Measurements from ENCODE around the gene SLC5A10.
"Not testable (repeated sequence)": the region's sequence is repeated elsewhere in the genome, so short reads cannot be mapped to it uniquely, and the experiment has no call there.

The SLC5A10 gene

DNA sequence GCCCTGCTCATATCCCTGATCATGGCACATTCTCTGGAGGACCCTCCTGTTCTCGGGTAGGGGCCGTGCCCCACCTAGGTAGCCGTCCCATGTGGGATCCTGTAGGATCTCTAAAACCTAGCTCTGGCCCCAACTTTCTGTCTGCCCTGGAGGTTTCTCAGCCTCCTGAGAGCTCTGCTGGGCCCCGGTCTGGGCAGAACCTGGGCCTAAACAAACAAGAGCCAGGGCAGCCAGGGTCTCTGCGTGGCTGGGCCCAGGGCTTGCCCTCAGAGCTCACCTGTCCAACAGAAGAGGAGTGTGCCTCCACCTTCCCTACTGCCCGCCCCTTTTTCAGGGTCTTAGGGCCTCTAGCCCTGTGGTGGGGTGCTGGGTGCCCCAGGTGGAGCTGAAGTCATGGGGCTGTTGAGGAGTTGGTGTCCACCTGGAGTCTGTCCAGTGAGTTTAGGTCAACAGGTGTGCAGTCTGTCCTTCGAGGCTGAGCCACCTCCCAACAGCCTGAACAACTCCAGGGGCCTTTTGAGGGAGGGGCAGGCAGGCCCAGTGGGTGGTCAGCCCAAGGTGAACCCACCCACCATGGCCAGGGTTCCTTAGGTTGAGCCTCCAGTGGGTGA, 69.2 kb downstream of the SLC5A10 start:
- DNase-seq = not testable (repeated sequence)

GRCh38 chr17:19021622-19022083, 69.7 kb downstream of the SLC5A10 start:
- no peak for DNase-seq

- DNase-seq = no peak
Observed at GRCh38 chr17:19022128-19022527, 70.2 kb downstream of the SLC5A10 start.

- no peak for DNase-seq
Observed at GRCh38 chr17:19022747-19023146, 70.8 kb downstream of the SLC5A10 start.

DNA sequence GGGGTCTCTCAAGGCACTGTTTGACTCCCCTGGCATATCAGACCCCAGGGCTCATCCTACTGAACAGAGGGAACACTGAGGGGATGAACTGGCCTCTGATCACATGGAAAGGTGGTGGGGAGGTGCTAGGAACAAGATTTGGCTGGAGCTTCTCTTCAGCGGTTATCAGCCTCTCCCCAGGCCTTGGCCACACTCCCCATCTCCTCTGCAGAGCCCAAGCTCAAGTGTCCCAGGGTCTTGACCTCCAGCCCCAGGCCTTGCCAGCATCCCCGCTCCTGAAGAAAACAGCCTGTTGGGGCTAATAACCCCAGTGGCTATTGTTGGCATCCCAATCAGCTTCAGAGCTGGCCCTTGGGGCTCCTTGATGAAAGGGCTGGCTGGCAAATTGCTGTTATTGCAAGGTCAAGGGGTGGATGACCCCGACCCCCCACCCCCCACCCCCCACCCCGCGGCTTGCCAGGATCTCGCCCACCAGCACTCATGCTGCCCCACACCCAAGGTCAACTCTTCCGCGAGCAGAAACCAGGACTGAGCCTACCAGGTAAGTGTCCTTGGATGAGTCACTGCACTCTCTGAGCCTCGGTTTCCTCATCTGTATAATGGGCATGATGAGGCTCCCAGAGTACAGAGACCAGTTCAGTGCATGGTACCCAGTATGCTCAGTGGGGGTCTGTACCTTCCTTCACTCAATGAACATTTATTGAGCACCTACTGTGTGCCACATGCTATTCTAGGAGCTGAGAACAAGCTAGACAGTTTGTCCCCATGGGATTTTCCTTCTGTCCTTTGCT, 71.4 kb downstream of the SLC5A10 start:
- DNase-seq = no peak

DNA sequence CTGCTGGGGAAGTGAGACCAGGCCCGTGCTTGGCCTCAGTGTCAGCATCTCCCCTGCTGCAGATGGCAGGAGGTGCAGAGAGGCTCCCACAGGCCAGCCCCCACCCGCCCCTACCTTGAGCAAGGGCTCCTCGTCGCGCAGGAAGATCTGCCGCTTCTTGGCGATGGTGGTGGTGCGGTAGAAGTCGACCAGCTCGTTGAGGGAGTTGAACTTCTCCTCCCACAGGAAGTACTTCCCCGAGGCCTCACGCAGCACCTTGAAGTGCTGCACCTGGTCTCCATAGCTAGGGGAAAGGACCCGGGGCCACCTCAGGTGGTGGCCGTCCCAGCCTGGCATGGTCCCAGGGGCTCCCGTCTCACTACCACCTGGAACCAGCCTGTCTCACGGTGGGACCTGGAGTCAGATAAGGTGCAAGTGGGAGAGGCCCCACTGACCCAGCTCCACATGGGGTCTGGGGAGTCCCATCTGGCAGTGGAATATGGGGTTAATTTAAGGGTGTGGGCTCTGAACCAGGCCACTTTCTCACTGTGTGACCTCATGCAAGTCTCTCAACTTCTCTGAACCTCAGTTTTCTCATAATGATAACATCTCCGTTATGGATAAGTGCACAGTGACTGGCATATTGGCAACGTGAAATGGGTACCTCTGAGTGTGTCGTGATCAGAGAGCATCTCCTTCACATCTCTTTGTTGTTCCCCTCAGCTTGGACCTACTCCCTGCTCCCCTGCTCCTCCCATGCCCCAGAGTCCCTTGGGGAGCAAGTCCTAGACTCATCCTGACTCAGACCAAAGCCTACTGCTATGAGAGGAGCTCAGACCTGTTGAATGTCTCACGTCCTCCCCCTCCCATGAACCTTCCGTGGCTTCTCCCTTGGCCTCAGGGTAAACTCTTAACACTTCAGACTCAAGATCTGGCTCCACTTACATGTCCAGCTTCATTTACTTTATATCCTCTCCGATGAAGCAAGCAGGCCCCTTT, 72.4 kb downstream of the SLC5A10 start:
- DNase-seq = no peak

- not testable (repeated sequence) for DNase-seq
Observed at GRCh38 chr17:19028671-19029070, 76.7 kb downstream of the SLC5A10 start.

GRCh38 chr17:19029740-19030139, 77.8 kb downstream of the SLC5A10 start:
- DNase-seq = not testable (repeated sequence)

GRCh38 chr17:19030771-19031449, 78.9 kb downstream of the SLC5A10 start:
- DNase-seq = not testable (repeated sequence)

DNA sequence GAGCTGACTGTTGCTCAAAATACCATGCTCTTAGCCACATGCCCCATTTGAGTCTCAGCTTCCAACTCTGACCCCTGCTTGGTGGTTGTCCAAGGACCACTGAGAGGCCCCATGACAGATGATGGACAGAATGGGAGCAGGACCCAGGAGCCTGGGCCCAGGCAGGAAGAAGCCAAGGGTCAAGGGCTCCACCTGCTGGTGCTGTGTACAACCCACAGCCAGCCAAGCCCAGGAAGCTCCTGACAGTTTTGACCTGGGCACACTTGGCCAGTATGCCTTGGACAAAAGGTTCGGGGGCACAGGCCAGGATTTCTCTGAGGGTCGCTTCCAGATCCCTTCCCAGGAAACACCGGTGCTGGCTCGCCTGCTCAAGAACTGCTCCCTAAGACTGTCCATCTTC, 79.8 kb downstream of the SLC5A10 start:
- DNase-seq = not testable (repeated sequence)

DNA sequence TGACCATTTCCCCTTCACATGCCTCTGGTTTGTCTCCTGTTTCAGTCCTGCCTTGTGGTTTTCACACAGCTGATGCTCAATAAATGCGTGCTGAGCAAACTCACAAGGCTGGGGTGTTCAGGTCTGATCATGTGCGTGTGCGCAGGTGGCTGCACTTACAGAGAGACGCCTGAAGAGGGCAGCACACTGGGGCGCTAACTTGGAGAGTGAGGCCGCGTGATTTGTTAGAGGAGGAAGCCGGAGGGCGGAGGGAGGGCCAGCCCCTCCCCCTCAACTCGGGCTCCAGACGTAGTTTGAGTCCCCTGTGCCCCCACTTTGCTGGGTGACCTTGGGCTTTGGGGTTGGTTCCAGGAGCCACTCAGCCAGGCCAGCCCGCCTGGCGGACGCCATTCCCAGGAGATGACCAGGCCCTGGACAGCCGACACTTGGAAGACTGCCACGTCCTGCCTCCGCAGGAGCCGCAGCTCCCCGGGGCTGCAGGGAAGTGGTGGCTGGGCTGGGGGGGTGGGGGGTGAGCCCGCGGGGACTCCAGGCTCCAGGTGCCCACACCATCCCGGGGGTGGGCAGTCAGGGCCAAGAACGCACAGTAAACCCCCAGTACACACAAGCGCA, 80.5 kb downstream of the SLC5A10 start:
- not testable (repeated sequence) for DNase-seq

DNA sequence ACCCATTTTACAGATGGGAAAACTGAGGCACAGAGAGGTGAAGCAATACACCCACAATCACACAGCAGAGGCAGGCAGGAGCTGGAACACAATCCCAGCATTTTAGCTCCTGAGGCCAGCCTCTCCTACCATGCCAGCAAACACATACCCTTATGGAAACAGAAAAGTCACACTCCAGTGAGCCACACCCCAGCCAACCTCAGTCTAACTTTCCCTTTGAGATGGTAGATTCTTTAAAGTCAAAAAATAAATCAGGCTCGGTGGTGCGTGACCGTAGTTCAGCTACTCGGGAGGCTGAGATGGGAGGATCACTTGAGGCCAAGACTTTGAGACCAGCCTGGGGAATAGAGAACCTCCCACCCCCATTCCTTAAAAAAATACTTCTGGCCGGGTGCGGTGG, 84.2 kb downstream of the SLC5A10 start:
- DNase-seq = not testable (repeated sequence)

GRCh38 chr17:19037547-19037946, 85.6 kb downstream of the SLC5A10 start:
- DNase-seq = not testable (repeated sequence)

GRCh38 chr17:19038007-19038406, 86.0 kb downstream of the SLC5A10 start:
- not testable (repeated sequence) for DNase-seq

DNA sequence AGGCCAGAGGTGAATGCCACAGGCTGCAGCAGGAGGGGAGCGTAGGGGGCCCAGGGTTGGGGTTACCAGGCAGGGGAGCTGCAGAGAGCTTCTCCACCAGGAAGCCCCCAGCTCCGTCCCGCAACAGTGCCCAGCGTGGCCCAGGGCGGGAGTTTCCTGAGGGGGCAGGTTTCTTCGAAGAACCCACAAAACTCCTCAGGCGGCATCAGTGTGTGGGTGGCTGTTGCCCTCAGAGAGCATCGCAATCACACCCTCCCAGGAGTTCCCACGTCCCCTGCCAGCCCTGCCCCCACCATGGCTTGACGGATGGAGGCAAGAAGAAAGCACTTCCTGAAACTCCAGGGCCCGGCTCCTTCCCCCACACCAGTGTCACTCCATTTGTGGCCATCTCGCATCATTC, 86.8 kb downstream of the SLC5A10 start:
- DNase-seq = not testable (repeated sequence)

- not testable (repeated sequence) for DNase-seq
Observed at GRCh38 chr17:19040350-19040749, 88.4 kb downstream of the SLC5A10 start.

DNA sequence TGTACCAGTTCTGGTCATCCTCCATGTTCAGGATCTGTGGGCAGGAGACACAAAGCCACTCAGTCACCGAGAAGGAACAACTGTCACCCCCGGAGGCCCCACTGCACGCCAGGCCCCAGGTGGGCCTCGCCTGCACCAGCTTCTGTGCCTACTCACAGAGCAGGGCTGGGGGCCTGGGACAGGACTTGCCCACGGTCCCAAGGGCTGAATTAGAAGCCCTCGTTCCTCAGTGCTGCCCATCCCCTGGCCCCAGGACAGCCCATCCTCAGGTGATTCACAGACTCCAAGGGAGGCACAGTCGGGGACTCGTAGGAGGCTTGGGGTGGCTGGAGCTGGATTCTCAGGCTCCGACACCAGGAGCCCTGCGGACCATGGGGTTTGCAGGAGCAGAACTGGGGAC, 89.9 kb downstream of the SLC5A10 start:
- DNase-seq = not testable (repeated sequence)

GRCh38 chr17:19042369-19042768, 90.4 kb downstream of the SLC5A10 start:
- DNase-seq = not testable (repeated sequence)

- DNase-seq = not testable (repeated sequence)
Observed at GRCh38 chr17:19043032-19043431, 91.1 kb downstream of the SLC5A10 start.

GRCh38 chr17:19044643-19045042, 92.7 kb downstream of the SLC5A10 start:
- not testable (repeated sequence) for DNase-seq

- not testable (repeated sequence) for DNase-seq
Observed at GRCh38 chr17:19046782-19047375, 94.9 kb downstream of the SLC5A10 start, which contains the start of gene GRAP. TSS of gene GRAP (minus strand) at chr17:19046957. CDS start at chr17:19046926, 31 bp downstream.

Measured in NCI-H1105 treated with DMSO at 0.1 percent for 48 hours (cell line).